GM12873 (cell line): ENCODE data around the gene DBET.
"Not testable (repeated sequence)": the region's sequence is repeated elsewhere in the genome, so short reads cannot be mapped to it uniquely, and the experiment has no call there.

Experiments
- CTCF ChIP-seq: IDR thresholded peaks from 2 replicates; pipeline ENCODE4 v1.5.1; 2012; ENCODE audit warnings: low read depth, mild to moderate bottlenecking, moderate library complexity, low read length, control low read depth; ENCODE audit not compliant: insufficient read depth; ENCODE audit errors: missing control alignments

Gene DBET

GRCh38 chr4:190019023-190019858 is 45.1 kb upstream of the DBET start:
- TF ChIP-seq CTCF, result no peak

DNA sequence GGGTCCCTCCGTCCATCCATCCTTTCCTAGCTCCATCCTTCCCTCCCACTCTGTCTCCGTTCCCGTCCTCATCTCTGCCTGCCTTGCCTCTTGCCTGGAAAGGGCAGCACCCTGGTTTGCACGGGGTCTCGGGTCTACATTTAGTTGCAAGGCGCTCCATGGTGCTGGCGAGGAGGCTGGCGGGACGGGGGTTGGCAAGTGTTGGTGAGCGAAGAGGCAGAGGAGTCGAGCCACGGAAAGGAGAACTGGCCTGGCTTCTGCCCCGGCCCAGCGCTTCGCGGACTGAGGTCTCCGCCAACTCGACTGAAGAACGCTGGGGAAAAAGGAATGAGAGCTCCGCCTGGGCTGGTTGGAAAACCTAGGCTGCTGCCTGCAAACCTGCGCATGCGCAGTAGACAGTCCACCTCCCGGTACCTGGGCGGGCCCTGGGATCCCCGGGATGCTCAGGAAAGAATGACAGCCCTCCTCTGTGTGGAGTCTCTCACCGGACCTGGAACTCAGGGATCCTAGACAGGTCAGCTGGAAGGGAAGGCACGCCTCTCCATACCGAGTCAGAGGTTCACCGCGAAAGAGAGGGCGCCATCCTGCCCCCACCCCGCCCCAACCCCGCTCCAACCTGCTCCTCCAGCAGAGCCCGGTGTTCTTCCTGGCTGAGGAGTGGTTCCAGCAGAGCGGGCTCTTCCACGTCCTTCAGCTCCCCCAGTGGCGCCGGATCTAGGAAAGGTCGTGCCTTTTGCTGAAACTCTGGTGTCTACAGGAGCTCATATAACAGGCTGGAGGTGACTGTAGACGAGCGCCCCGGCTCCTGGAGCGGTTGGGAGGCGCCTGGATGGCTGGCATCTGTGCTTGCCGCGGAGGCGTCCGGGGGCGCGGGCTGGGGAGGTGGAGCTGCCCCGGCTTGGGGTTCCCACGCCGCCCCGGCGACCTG is 43.2 kb upstream of the DBET start:
- no peak for TF ChIP-seq CTCF

GRCh38 chr4:190027156-190027555 is 37.1 kb upstream of the DBET start, which contains the start of gene FRG2:
TSS of gene FRG2 (minus strand) at chr4:190027256. CDS start at chr4:190027204, 52 bp downstream.
- not testable (repeated sequence) for TF ChIP-seq CTCF
